ENCODE measurements around the gene RAB1B. TPM values are rescaled to one million over a fixed set of nuclear protein-coding genes. Genes with fewer than 3 reads are reported as not detected.
"Not testable (repeated sequence)": the region's sequence is repeated elsewhere in the genome, so short reads cannot be mapped to it uniquely, and the experiment has no call there.

RAB1B gene
- total RNA-seq, 1 experiment from 2014 or later: 249 TPM

DNA sequence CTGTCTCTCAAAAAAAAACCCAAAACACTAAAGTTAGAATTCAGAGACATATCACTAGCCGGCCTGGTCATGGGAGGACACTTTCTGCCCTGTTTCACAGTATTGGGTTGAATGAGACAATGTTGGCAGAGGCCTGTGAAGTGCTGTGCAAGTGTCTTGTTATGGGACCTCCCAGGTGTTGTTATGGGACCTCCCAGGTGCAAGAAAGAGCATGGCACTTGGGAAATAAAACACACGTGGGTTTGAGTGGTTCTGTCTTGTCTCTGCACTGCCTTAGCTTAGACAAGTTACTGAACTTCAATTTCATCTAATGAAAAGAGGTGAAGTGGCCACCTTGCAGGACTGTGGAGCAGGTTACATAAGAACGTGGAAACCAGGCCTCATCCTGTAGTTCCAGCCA lies 28.9 kb upstream of the RAB1B start:
- no peak for DNase-seq (ENCODE audit: low read depth)

DNA sequence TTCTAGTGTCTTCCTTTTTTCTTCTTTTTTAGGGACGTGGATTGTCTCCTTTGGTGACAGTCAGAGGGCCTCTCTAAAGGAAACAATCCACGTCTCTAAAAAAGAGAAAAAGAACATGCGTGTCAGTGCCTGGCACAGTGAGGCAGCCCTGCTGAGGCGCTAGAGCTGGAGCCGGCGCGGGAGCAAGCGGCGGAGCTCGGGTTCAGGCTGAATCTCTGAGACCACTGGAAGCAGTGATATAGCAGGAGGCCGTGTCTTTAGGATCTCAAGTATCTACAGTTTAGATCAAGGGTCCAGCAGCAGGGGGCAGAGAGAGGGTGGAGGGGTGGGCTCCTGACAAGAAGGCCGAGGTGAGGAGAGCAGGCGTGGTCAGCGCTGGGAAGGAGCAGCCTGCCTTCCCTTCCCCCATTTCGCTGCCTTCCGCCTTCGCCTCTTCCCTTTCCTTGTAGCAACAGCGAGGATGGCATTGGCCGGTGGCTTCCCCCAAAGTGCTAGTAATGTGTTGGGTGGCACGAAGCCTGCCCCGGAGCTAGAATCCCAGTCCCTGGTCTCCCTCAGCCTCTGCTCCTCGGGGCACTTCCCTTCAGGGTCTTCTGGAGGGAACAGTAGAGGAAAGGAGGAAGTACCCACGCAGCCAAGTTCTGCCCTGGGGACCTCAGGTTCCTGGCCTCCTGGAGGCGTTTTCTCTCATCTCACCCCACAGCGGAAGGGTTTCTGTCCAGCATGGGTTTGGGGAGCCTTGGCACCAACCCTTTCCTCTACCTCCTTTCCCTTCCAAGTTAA lies 28.2 kb upstream of the RAB1B start:
- no peak for DNase-seq (ENCODE audit: low read depth)

DNA sequence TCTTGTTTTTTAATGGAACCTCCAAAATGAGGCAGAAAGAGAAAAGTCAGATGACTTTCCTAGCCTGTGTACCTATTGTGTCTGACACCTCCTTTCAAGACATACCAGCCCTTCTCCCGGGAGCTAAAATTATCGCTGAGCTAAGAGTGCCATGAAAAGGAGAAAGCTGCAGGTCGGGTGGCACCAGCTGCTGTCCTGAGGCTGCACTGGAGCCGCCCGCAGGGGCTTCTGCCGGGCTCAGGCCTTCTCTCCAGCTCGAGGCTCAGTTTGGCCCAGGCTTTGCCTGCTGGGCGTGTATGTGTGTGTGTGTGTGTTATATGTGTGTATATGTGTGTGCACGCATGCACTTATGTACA lies 27.7 kb upstream of the RAB1B start:
- no peak for DNase-seq (ENCODE audit: low read depth)

DNA sequence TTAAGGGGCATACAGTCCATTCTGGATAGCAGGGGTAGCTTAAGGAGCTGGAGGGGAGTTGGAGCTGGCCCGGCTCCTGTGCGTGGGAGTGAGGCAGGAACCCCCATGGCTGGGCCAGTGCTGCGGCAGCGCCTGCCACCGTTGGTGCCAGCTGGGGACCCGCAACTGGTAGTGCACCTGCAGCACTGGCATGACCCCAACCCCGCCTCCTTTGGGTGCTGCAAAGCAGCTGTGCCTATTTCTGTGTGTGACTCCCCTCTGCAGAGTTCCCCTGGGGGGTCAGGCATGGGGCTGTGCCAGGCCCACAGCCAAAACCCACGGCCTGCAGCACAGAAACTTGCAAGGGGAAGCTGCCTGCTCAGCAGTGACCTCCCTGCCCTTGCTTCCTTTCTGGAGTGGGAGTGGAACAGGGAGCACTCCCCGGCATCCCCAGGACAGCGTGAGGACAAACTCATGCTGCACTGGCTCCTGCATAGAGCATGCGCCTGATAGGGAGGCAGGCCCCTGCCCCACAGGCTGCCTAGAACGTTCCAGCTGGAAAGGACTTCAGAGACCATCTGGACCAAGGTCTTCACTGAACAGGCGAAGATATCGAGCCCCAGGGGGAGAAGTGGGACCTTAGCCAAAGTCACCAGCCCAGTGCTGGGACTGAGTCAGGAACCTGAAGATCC lies 26.2 kb upstream of the RAB1B start:
- no peak for DNase-seq (ENCODE audit: low read depth)

DNA sequence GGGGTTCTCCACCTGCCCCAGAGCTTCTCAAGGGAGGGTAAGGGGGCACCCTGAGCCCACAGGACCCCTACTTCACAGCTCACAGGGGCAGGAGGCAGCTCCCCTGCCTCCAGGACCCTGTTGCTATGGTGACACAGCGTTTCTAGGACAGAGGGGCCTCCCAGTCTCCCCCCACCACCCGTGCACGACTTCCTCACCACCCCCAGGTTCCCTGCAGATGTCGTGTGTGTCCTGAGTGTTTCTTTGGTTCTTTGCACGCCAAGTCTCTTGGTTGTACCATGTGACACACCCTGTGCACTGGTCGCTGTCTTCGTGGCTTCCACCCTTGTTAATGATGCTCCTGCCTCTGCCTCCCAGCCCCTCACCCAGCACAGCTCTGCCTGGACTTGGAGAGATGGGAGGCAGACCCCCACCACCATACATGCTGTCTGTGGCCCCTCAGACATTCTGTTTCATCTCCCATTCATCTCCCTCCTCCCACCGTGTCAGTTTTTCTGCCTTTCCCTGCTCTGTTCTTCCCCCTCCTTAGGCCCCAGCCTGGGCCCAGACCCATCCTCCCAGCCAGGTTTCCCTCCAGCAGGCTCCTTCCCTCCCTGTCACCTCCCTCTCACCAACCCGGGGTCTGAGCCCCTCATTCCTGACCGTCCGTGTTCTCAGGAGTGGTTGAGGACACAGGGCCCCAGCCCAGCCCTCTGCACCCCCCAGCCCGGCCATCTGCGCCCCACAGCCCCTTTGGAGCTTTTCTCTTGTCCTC lies 24.5 kb upstream of the RAB1B start:
- DNase-seq (ENCODE audit: low read depth): no peak

DNA sequence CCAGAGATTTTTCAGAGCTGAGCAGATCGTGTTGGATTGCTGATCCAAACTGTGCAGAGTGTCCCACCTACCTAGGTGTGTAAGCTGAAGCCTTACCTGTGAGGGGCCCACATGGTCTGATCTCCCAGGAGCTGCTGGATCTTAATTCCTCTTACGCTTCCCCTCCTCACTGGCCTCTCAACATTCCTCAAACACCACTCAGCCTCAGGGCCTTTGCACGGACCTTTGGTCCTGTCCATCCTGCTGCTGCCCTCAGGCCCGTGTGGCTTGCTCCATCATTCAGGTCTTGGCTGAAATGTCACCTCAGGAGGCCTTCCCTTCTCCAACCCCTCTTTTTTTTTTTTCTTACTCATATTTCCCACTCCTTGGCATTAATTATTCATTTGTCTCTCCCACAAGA lies 21.1 kb upstream of the RAB1B start:
- DNase-seq (ENCODE audit: low read depth): no peak

DNA sequence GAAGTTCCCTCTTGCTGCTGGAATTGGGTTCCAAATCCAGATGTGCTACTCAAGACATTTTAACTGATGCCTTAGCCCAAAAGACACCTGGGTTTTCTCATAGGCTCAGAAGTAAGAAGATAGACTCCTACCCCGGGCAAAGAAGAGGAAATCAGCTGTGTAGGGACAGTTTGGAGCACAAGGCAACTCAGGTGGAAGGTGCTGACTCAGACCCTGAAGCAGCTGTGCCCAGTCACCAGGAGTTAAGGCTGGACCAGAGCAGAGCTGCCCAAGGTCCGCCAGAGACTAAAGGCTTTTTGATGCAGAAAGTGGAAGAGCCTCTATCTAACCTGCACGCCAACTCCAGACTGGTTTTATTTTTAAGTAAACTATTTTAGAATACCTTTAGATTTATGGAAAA lies 20.6 kb upstream of the RAB1B start:
- no peak for DNase-seq (ENCODE audit: low read depth)

DNA sequence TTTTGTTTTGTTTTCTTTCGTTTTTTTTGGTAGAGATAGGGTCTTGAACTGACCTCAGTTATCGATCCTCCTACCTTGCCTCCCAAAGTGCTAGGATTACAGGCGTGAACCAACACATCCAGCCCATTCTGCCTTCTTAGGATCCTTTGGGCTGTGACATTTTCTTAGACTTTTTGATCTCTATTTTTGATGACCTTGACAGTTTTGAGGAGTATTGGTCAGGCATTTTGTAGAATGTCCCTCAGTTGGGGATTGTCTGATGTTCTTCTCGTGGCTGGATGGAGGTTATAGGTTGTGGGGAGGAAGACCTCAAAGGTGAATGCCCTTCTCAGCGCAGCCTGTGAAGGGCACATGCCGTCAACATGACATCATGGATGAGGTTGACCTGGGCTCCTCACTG lies 19.5 kb upstream of the RAB1B start:
- no peak for DNase-seq (ENCODE audit: low read depth)

DNA sequence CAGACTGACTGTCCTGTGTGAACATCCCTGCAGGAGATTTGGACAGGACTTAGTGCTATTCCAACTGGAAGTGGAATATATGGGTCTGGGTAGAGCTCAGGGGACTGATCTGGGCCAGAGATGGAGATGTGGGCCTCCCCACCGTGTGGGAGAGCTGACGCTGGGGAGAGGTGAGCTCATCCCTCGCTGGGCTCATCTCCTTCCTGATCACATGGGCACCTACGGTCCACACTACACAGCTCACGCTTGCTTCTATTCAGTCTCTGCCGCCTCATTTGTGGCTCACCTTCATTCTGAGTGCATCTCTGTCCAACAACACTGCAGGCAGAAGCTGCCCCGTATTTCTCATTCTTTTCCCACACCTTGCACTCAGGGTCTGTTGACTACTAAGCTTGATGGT lies 16.6 kb upstream of the RAB1B start:
- no peak for DNase-seq (ENCODE audit: low read depth)

DNA sequence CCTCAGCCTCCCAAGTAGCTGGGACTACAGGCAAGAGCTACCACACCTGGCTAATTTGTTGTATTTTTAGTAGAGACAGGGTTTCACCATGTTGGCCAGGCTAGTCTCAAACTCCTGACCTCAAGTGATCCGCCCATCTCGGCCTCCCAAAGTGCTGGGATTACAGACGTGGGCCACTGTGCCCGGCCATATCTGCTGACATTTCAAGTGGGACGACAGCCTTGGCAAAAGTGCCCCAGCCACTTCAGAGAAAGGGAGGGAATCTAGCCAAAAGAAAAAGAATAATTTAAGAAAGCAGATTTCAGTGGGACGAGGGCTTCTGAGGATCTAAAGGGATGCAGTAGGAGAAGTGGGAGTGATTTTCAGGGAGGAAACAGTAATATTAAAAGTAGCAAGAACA lies 15.4 kb upstream of the RAB1B start:
- DNase-seq (ENCODE audit: low read depth): not testable (repeated sequence)

DNA sequence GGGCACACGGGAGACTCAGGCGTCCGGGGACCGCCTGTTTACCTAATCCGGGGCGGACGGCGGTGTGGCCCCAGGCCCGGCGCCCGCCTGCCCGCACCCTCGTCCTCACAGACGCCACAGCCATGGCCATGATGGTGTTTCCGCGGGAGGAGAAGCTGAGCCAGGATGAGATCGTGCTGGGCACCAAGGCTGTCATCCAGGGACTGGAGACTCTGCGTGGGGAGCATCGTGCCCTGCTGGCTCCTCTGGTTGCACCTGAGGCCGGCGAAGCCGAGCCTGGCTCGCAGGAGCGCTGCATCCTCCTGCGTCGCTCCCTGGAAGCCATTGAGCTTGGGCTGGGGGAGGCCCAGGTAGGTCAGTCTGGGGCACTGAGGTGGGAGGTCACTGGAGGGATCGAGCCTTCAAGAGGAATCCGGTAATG lies 10.0 kb upstream of the RAB1B start:
- DNase-seq (ENCODE audit: low read depth): no peak

DNA sequence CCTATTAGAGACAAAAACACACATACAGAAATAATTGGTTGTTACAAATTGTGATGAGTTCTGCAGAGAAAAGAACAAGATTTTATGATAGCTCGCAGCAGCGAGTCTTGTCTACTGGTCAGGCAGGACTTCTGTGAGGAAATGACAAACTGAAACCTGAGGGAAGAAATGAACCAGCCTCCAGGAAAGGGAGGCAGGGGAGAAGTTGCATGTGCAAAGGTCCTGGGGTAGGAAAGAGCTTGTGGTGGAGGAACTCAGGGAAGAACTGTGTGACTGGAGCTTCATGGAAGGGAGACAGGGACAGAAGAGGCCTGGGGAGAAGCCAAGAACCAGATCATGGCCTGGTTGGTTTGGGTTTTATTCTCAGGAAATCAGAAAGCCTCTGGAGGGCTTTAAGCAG lies 9.2 kb upstream of the RAB1B start:
- no peak for DNase-seq (ENCODE audit: low read depth)

DNA sequence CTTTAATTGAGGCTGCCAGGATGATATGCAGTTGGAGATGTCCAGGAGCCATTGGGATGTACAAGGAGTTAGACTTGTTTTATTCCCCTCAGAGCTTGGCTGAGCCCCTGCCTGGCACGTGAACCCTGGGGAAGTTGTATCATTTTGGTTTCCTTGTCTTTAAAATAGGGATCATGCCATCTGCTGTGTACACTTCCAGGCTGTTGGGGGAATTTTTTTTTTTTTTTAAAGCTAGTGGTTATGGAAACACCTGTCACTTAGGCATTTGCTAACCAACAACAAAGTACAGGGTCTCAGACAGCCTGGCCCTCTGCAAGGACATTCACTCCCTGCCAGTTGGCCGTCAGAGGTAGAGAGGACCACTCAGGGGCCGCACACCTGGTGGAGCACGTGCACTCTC lies 8.5 kb upstream of the RAB1B start:
- no peak for DNase-seq (ENCODE audit: low read depth)

DNA sequence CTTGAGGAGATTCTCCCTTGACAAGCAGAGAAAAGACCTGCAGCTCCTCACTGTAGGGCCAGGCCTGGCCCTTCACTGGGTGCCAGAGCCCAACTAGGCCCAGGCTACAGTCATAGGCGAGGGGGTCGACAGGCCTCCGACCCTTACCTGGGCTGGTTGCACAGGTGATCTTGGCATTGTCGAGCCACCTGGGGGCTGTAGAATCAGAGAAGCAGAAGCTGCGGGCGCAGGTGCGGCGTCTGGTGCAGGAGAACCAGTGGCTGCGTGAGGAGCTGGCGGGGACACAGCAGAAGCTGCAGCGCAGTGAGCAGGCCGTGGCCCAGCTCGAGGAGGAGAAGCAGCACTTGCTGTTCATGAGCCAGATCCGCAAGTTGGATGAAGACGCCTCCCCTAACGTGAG lies 6.9 kb upstream of the RAB1B start:
- DNase-seq (ENCODE audit: low read depth): no peak

DNA sequence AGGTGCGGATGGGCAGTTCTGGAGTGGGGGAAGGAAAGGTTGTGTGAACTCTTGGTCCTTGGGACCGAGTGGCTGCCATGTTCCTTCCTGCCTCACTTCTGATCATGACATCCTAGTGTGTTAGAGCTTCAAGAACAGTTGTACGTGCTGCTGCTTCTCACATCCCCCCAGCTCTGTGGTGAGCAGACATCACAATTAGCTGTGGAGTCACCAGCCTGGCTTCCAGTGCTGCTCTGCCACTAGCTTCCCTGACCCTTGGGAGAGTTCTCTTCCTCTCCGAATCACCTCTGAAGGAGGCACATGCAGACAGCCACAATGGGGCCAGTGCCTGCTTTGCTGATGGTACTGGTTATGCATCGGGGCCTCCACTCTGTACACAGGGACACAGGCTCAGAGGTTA lies 6.2 kb upstream of the RAB1B start:
- DNase-seq (ENCODE audit: low read depth): no peak

DNA sequence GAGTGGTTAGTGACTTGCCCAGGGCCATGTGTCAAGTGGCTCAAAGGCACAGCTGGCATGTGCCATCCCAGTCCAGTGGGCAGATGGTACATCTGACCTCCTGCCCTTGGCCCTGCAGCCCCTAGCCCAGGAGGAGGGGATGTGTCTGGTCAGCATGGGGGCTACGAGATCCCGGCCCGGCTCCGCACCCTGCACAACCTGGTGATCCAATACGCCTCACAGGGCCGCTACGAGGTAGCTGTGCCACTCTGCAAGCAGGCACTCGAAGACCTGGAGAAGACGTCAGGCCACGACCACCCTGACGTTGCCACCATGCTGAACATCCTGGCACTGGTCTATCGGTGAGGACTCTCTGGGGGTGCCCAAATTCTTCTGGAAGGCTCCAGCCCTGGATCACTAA lies 5.7 kb upstream of the RAB1B start:
- DNase-seq (ENCODE audit: low read depth): no peak

DNA sequence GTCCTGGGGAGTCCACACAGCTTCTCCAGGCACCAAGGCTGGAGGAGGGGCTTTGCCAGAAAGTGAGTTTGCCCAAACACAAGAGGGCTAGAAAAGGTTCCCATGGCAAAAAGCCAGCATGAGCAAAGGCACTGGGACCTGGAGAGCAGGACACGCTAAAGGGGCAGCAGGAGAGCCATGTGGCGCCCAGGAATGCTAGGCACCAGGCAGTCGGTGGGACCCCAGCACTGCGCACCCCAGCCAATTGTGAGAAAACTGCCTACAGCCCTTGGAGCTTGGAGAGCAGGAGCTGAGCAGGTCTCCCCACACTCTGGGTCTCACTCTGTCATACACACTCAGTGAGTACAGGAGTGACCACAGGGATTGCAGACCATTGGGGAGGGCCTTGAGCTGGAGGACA lies 5.2 kb upstream of the RAB1B start:
- no peak for DNase-seq (ENCODE audit: low read depth)

DNA sequence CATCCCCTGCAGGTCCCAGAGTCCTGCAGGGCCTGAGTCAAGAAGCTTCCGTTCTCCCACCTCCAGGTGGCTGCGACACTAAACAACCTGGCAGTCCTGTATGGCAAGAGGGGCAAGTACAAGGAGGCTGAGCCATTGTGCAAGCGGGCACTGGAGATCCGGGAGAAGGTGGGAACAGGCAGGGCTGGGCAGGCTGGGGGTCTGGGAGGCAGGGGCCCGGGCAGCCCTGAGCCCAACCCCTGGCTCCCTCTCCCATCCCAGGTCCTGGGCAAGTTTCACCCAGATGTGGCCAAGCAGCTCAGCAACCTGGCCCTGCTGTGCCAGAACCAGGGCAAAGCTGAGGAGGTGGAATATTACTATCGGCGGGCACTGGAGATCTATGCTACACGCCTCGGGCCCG lies 4.7 kb upstream of the RAB1B start:
- DNase-seq (ENCODE audit: low read depth): no peak

DNA sequence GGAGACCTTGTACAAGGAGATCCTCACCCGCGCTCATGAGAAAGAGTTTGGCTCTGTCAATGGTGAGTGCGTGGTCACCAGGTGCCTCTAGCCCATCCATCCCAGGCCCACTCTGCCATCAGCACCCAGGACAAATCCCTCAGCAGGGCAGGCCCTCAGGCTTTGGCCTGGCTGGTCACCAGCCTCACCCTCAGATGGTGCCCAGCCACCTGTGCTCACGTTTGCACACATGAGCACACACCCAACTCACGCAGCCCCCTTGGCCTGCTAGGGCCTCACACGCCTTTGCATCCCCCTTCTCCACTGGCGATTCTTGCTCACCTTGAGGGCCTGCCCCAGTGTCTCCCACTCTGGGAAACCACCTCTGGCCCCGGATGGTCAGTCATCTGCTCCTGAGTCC lies 4.1 kb upstream of the RAB1B start:
- DNase-seq (ENCODE audit: low read depth): no peak

DNA sequence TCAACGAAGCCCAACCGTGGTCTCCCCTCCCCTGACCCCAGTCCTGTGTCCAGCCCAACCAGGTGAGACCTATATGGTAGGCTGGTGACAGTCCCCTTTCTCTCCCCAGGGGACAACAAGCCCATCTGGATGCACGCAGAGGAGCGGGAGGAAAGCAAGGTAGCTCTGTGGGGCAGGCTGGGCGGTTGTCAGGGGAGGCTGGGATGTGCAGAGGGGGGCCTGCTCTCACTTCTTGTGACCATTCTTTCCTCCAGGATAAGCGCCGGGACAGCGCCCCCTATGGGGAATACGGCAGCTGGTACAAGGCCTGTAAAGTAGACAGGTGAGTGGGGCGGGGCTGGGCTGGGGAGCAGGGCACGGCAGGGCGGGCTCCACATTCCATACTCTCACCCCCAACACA lies 3.5 kb upstream of the RAB1B start:
- DNase-seq (ENCODE audit: low read depth): no peak

DNA sequence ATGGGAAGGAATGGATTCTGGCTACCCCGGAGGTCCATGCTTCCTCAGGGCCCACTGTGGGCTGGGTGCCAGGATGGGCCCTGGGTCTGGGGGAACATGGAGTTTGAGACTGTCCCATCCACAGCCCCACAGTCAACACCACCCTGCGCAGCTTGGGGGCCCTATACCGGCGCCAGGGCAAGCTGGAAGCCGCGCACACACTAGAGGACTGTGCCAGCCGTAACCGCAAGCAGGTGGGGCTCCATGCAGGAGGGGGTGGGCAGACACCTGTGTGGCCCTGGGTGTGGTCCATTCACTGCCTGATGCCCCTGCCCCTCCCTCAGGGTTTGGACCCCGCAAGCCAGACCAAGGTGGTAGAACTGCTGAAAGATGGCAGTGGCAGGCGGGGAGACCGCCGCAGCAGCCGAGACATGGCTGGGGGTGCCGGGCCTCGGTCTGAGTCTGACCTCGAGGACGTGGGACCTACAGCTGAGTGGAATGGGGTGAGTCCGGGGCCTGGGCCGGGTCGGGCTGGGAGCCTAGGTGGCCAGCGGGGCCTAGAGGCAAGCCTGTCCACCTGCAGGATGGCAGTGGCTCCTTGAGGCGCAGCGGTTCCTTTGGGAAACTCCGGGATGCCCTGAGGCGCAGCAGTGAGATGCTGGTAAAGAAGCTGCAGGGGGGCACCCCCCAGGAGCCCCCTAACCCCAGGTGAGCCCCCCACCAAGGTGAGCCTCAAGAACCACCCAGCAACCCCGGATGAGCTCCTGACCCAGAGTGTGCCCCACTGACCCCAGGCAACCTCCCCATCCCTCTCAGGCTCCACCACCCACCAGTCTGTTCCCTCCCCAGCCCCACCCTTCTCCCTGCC lies 2.7 kb upstream of the RAB1B start:
- no peak for DNase-seq (ENCODE audit: low read depth)

Measured in HT1080 (cell line).